CD14-positive monocyte (primary cell): ENCODE measurements around the gene RGS13. TPM values are rescaled to one million over a fixed set of nuclear protein-coding genes. Genes with fewer than 3 reads are reported as not detected.

Source experiments
- DNase-seq, 3 donors: peaks; one replicate each; pipeline ENCODE4 v3.0.0-alpha.2; 2011 to 2022
- H2AFZ ChIP-seq: 2 replicates; pipeline ENCODE4 v1.6.0; 2012; ENCODE audit warnings: mild to moderate bottlenecking, low read depth, low read length, inconsistent platforms; ENCODE audit not compliant: insufficient read depth, poor library complexity, severe bottlenecking
- H3K27ac ChIP-seq, 2 donors: 1 replicate in 1 of 2; 2 replicates in 1 of 2; pipeline ENCODE4 v1.5.1; 2012 to 2013; ENCODE audit warnings: low read length in 2 of 2, control low read depth in 1 of 2, inconsistent platforms in 1 of 2, low read depth in 1 of 2, mild to moderate bottlenecking in 1 of 2
- H3K27me3 ChIP-seq, 2 donors: one replicate each; pipeline versions ENCODE4 v1.6.0 to v1.6.1; 2011 to 2013; ENCODE audit warnings: low read length in 2 of 2; ENCODE audit not compliant: control insufficient read depth in 2 of 2, insufficient read depth in 2 of 2
- H3K36me3 ChIP-seq, 2 donors: replicated peaks in 1 of 2; 1 replicate in 1 of 2; 2 replicates in 1 of 2; pipeline versions ENCODE4 v1.5.1 to v1.6.1; 2012 to 2013; ENCODE audit warnings: low read length in 2 of 2, control low read depth in 1 of 2, inconsistent platforms in 1 of 2, mild to moderate bottlenecking in 1 of 2; ENCODE audit not compliant: insufficient read depth in 2 of 2, control insufficient read depth in 1 of 2
- H3K4me1 ChIP-seq, 2 donors: 1 replicate in 1 of 2; 2 replicates in 1 of 2; pipeline versions ENCODE4 v1.5.1 to v1.6.1; 2012 to 2013; ENCODE audit warnings: low read length in 2 of 2, control low read depth in 1 of 2, inconsistent platforms in 1 of 2, mild to moderate bottlenecking in 1 of 2, moderate library complexity in 1 of 2; ENCODE audit not compliant: insufficient read depth in 2 of 2, control insufficient read depth in 1 of 2
- H3K4me2 ChIP-seq: replicated peaks from 2 replicates; pipeline ENCODE3; 2012; ENCODE audit warnings: low read length, moderate library complexity, mild to moderate bottlenecking; ENCODE audit not compliant: poor library complexity, severe bottlenecking; ENCODE audit errors: extremely low read depth
- H3K4me3 ChIP-seq, 3 experiments: fragments of 200-600 bp in 1 of 3; sonication (generic) in 1 of 3; replicated peaks in 1 of 3; 1 replicate in 2 of 3; 2 replicates in 1 of 3; pipeline ENCODE4 v1.5.1; 2011 to 2013; ENCODE audit warnings: low read length in 3 of 3, mild to moderate bottlenecking in 3 of 3, control low read depth in 2 of 3, low read depth in 2 of 3, inconsistent platforms in 1 of 3, moderate library complexity in 1 of 3
- H3K79me2 ChIP-seq: 2 replicates; pipeline ENCODE4 v1.6.0; 2012; ENCODE audit warnings: mild to moderate bottlenecking, control low read depth, inconsistent platforms, low read length, moderate library complexity; ENCODE audit not compliant: insufficient read depth
- H3K9ac ChIP-seq: 2 replicates; pipeline ENCODE4 v1.6.0; 2017; ENCODE audit warnings: low read length, mild to moderate bottlenecking; ENCODE audit not compliant: insufficient read depth, poor library complexity, severe bottlenecking
- H3K9me3 ChIP-seq, 2 donors: replicated peaks in 1 of 2; 1 replicate in 1 of 2; 2 replicates in 1 of 2; pipeline versions ENCODE4 v1.5.1 to v1.6.1; 2012 to 2013; ENCODE audit warnings: low read length in 2 of 2, control low read depth in 1 of 2; ENCODE audit not compliant: control insufficient read depth in 1 of 2, insufficient read depth in 1 of 2
- H4K20me1 ChIP-seq: 2 replicates; pipeline ENCODE4 v1.6.0; 2012; ENCODE audit warnings: mild to moderate bottlenecking, low read length, control low read depth, moderate library complexity; ENCODE audit not compliant: insufficient read depth
- H3K27ac Mint-ChIP-seq, 7 donors: one replicate each; pipeline ENCODE4 v1.8.0; 2020; ENCODE audit warnings: mild to moderate bottlenecking in 7 of 7, mixed read lengths in 7 of 7, moderate library complexity in 6 of 7, inconsistent platforms in 2 of 7
- H3K27me3 Mint-ChIP-seq, 3 donors: one replicate each; pipeline ENCODE4 v1.8.0; 2021 to 2022; ENCODE audit warnings: low read depth in 3 of 3, mild to moderate bottlenecking in 3 of 3, mixed read lengths in 3 of 3, moderate library complexity in 3 of 3, inconsistent platforms in 1 of 3
- H3K36me3 Mint-ChIP-seq, 2 donors: one replicate each; pipeline ENCODE4 v1.8.0; 2020; ENCODE audit warnings: mixed read lengths in 2 of 2, inconsistent platforms in 1 of 2, mild to moderate bottlenecking in 1 of 2
- H3K4me1 Mint-ChIP-seq: one replicate; pipeline ENCODE4 v1.8.0; 2020; ENCODE audit warnings: mild to moderate bottlenecking, mixed read lengths
- H3K4me3 Mint-ChIP-seq, 2 donors: one replicate each; pipeline ENCODE4 v1.8.0; 2020; ENCODE audit warnings: mild to moderate bottlenecking in 2 of 2, mixed read lengths in 2 of 2, moderate library complexity in 1 of 2
- H3K9me3 Mint-ChIP-seq, 7 donors: one replicate each; pipeline ENCODE4 v1.8.0; 2020 to 2022; ENCODE audit warnings: mixed read lengths in 7 of 7, mild to moderate bottlenecking in 6 of 7, moderate library complexity in 6 of 7, inconsistent platforms in 2 of 7
- CTCF ChIP-seq: fragments of 200-600 bp; IDR thresholded peaks from one replicate; pipeline ENCODE4 v1.8.0; 2022; ENCODE audit warnings: antibody characterized with exemption, mild to moderate bottlenecking
- WGBS: methylation state at CpG from one replicate; pipeline ENCODE4 v1.1.5; 2013; ENCODE audit warnings: missing lambda C conversion rate; ENCODE audit not compliant: insufficient coverage; 5-methylcytosine and 5-hydroxymethylcytosine counted together
- intact Hi-C, 2 donors: fragments of 100-400 bp; cut with micrococcal nuclease; formaldehyde crosslinking; loops; one replicate each; pipeline versions ENCODE4 v1.15.0 to v1.15.1; 2023
- polyA plus RNA-seq, 3 donors: library from polyadenylated mRNA; depleted of rRNA in 1 of 3; unstranded in 2 of 3; stranded (reverse) in 1 of 3; fragments of 300-500 nt in 2 of 3; fragments of >200 nt in 1 of 3; fragmentation: Illumina TruSeq in 2 of 3; gene quantifications; 1 replicate in 2 of 3; 2 replicates in 1 of 3; pipeline ENCODE4 v1.2.3, GENCODE V29; 2012 to 2021

The RGS13 gene
- polyA plus RNA-seq, 3 donors, result not detected

GRCh38 chr1:192652159-192652558 lies 16.2 kb downstream of the RGS13 start:
- Histone ChIP-seq H3K4me2 (no peak overlapping the region), H4K20me1 (no peaks in the 10 kb centered on the region), H3K9me3 (no peaks in the 10 kb centered on the region), H2AFZ (no peak overlapping the region), H3K9ac (no peak overlapping the region), H3K4me3 (no peak overlapping the region), H3K27me3 (no peaks in the 10 kb centered on the region), H3K27ac (no peak overlapping the region), H3K79me2 (no peaks in the 10 kb centered on the region), H3K36me3 (no peaks in the 10 kb centered on the region), H3K4me1 (no peaks in the 10 kb centered on the region)
- intact Hi-C loops, result no loop called here
- no CpG with 5 or more reads among the region's 1 CpG for WGBS
- Mint-ChIP-seq H3K9me3 (peaks cover 0 to 2% (median 0%) of the 10 kb centered on the region in 7 donors), H3K36me3 (no peaks in the 10 kb centered on the region), H3K4me3 (no peak overlapping the region), H3K27me3 (peaks cover 0 to 1% (median 0%) of the 10 kb centered on the region in 3 donors), H3K27ac (no peak overlapping the region), H3K4me1 (no peaks in the 10 kb centered on the region)
- no peak for TF ChIP-seq CTCF
- DNase-seq, result no peak

- no peak for TF ChIP-seq CTCF
- Mint-ChIP-seq H3K4me3 (no peak overlapping the region), H3K36me3 (no peaks in the 10 kb centered on the region), H3K4me1 (no peaks in the 10 kb centered on the region), H3K27ac (no peak overlapping the region), H3K9me3 (no peaks in the 10 kb centered on the region), H3K27me3 (peaks cover 0 to 4% (median 0%) of the 10 kb centered on the region in 3 donors)
- Histone ChIP-seq H3K79me2 (no peaks in the 10 kb centered on the region), H3K4me2 (no peak overlapping the region), H3K27ac (no peak overlapping the region), H3K27me3 (no peaks in the 10 kb centered on the region), H3K9me3 (no peaks in the 10 kb centered on the region), H3K4me3 (no peak overlapping the region), H3K9ac (no peak overlapping the region), H4K20me1 (no peaks in the 10 kb centered on the region), H3K36me3 (no peaks in the 10 kb centered on the region), H3K4me1 (no peaks in the 10 kb centered on the region), H2AFZ (no peak overlapping the region)
- intact Hi-C loops, result no loop called here
- no peak for DNase-seq
Measured at GRCh38 chr1:192654120-192654519, 18.2 kb downstream of the RGS13 start.
